Stimulated activated CD8-positive, alpha-beta memory T cell treated with anti-CD3 and anti-CD28 coated beads, Interleukin-7, amount 100 ng/mL, for 4 hours (primary cell): ENCODE measurements around the gene ADGRG1.
"Not testable (repeated sequence)": the region's sequence is repeated elsewhere in the genome, so short reads cannot be mapped to it uniquely, and the experiment has no call there.

ENCODE experiments used
- DNase-seq, 2 donors: peaks; one replicate each; pipeline ENCODE4 v3.0.0-alpha.2; 2020; ENCODE audit warnings: low read depth in 2 of 2

ADGRG1 gene

DNA sequence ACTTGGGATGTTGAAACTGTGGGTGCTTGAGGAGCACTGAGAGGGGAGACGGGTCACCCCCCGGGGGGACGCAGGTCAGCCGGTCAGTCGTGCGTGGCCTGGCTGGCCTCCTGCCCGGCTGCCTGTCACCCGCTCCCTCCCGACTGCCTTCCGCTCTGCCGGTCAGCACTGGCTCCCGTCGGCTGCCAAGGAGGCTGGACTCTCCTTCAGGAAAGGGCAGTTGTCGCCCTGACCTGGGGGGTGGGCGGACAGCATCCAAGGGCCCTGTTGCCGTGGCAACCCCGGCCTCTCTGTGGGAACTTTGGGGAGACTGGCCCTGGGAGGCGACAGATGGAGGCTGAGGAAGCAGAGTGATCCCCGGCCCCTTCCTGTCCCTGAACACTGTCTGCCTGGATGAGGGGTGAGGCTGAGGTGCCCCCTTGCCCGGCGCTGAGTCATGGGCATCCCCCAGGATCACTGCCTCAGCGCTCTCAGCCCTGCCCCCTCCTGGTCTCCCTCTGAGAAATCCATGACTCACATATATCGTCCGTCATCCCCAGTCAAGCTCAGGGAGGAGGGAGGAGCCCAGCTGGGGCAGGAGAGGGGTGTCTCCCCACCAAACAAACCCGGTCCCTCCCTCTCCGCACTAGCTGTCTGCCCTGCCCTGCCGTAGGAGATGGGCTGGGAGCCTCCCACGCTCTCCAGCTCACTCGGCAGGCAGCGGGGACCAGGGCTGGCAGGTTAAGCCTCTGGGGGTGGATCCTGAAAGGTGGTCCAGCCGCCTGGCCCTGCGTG, at the start of gene ADGRG1:
Gene ADGRG1 (plus strand): TSS at position 623 of the 774 bp plus-strand sequence. CDS start 21,658 bp downstream, outside the sequence.
- peak in 1 of 2 donors; percentile 49 for DNase-seq

DNA sequence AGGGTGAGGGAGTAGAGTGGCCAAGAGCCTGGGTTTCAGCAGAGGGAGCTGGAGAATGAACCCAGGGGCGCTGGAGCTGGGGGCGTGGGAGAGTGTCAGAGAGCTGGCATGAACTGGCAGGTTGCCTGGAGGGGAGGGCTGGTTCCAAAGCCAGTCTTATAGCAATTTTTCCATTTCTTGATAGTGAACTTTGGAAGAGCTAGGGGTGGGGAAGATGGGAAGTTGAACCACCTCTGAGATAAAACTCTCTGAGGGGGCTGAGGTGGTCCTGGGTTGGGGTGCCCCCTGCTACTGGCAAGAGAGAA, 49.1 kb upstream of the ADGRG1 start:
- no peak for DNase-seq

DNA sequence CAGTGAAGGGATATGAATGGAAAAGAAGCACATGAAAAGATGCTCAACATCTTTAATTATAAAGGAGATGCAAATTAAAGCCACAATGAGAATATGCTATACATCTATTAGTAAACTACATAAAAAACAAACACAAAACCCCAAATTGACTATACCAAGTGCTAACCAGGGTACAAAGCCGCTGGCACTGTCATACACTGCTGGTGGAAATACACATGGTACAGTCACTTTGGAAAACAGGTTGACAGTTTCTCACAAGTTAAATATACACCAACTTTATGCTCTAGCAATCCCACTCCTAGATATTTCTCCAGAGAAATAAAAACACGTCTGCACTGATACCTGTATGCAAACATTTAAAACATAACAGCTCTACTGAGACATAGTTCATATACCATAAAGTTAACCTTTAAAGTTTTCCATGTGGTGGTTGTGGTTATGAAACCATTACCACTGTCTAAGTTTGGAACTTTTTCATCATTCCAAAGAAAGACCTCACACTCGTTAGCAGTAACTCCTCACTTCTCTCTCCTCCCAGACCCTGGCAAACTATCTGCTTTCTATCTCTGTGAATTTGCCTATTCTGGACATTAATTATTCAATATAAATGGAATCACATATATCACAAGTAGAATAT, 43.3 kb upstream of the ADGRG1 start:
- no peak for DNase-seq

DNA sequence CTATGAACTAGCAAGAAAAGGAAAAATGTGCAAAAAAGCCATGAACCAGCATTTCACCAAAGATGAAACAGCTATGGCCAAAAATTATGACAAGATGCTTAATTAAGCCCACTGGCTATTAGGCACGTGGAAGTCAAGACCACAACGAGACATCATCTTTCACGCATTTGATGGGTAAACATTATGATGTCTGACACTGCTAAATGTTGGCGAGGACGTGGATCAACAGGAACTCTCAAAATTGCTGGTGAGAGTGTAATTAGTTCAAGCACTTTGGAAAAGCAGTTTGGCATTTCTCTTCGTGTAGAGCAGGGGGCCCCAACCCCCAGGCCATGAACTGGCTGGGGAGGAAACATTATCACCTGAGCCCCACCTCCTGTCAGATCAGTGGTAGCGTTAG, 39.6 kb upstream of the ADGRG1 start:
- no peak for DNase-seq

DNA sequence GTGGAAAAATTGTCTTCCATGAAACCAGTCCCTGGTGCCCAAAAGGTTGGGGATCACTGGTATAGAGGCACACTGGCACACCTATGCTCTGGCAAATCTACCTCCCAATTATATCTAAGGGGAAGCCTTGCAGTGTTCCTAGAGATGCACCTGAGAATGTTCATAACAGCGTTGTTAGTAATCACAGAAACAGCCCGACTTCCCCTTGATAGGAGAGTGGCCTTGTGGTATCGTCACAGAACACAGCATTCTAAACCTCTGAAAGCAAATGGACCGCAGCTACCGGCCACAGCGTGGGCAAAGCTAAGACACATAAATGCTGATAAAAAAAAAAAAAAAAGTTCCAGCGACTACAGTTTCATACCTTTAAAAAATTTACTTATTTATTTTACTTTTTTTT, 39.1 kb upstream of the ADGRG1 start:
- DNase-seq: no peak

DNA sequence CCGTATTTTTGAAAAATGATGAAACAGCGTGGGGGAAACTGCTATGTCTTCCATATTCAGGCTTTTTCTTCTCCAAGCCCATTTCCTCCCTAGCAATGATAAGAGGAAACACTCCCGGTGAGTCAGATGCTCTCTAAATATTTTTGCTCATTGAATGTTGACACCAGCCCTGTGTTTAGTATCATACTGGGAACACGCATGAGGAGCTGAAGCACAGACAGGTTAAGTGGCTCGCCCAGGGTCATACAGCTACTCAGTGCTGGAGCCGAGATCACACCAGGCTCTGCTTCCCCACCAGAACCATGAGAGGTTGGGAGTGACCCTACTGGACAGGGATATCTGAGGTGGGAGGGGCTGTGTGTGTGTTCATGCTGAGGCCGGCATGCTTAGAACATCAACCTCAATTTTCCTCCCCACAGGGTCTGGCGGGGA, 37.8 kb upstream of the ADGRG1 start:
- no peak for DNase-seq

DNA sequence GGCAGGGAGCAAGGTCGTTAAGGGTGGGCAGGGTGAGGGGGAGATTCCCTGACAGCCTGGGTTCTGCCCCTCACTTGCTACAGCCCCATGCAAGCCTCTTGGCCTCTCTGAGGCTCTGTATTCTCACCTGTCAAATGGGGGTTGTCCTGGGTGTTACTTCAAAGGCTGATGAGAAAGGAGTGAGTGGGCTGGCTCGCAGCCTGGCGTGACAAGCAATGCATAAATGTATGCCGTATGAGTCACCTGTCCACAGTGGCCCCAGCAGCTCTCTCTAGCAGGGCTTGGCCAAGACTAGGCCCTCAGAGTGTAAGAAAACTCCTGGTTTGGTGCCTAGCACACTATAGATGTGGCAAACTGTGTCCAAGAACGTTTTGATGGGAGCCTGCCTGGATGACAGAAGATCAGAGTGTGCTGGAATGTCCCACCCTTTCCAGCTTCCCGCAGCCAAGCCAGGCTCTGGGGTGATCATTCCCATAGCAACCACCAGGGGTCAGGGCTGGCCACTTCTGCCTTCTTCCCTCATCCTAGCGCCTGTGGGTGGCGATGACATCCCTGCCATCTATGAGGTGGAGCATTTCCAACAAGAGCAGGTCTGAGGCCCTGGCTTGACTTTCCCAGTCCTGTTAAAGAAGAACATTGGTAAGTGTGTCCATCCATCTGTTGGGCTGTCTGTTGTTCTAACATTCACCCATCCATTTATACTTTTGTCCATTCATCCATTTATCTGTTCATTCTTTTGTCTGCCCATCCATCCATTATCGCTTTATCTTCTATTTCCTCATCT, 37.2 kb upstream of the ADGRG1 start:
- DNase-seq: peak; percentile 31 to 57

DNA sequence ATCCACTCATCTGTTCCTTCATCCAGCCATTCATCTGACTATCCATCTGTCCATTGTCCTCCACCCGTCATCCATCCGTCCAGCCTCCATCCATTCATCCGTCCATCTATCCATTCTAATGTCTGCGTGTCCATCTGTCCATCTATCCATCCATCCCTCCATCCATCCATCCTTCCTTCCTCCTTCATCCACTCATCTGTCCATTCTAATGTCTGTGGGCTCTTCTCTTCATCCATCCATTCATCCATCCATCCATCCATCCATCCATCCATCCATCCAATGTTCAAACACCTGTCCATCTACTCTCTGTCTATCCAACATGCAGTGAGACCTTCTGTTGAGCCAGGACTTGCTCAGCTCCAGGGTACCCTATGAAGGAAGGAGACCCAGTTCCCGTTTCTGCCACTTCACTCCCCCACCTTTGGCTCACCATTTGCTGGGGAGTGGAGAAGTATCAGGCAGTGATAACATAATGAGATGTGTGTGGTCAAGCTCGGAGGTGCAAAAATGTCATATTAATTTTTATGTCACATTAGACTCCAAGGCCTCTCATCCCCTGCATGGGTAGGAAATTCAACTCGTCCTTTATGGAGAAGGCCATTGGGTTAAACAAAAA, 36.5 kb upstream of the ADGRG1 start:
- DNase-seq: no peak

DNA sequence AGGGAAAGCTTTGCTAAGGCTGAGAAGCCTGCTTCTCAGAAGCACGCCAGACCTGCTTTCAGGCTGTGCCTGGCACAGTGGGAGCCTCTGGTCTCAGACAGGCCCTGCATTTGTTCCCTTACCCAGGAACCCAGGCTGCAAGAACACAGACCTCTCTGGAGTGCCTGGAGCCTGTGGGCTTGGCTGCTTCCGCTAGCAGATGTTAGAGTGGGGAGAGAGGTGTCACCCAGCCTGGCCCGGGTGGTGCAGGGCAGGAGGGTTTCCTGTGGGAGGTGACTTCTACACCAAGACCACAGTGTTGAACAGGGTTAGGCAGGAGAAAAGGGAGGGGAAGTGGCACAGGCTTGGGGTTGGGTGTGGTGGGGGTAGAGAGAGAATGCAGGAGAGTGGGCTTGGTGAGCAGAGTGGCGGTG, 35.8 kb upstream of the ADGRG1 start:
- peak; percentile 58 to 69 for DNase-seq

DNA sequence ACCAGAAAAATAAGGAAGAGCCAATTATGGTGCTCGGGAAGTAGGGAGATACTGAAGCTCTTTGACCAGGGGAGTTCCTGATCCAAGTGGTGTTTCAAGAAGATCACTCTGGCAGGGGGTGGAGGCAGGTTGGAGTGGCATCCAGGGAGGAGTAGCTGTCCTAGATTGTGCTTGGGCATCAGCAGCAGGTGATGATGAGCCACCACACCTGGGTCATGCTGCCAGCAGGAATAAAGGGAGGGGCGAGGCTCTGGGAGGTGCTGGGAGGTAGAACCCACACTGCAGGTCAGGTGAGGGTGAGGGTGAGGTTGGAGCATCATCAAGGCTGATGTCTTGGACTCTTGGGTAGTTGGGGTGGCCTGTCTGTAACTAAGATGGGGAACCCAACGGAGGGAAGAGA, 35.4 kb upstream of the ADGRG1 start:
- no peak for DNase-seq

DNA sequence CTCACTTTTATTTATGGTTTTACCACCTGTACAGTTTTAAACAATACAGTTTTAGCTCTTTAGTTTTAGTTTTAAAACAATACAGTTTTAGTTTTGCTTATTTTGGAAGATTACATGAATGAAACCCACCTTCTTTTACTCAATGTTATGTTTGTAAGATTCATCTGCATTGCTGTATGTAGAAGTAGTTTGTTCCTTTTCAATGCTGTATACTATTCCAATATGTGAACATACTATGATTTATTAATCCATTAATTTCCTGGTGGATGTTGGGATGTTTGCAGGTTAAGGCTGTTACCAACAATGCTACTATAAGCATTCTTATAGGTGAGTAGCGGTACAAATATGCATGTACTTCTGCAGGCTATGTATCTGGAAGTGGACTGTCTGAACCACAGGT, 34.4 kb upstream of the ADGRG1 start:
- no peak for DNase-seq

DNA sequence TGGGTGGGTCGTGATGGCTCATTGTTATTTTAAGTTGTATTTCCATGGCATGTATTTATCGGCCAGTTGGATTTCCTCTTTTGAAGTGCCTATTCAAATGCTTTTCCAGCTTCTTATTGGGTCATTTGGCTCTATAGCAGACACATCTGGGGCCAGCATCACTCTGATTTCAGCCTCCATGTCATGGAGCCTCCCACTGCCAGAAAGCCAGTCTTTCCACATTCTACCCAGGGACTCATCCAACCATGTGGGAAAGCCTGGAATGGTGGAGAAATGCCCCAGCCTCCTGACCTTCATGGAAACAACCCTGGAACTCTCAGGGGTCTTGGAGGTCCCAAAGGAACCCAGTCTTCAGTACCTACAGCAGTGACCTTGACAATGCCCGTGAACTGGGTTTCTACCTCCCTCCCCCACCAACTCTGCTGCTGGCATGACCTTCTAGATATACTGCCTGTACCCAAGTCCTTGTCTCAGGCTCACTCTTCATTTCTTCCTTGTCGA, 33.8 kb upstream of the ADGRG1 start:
- no peak for DNase-seq

DNA sequence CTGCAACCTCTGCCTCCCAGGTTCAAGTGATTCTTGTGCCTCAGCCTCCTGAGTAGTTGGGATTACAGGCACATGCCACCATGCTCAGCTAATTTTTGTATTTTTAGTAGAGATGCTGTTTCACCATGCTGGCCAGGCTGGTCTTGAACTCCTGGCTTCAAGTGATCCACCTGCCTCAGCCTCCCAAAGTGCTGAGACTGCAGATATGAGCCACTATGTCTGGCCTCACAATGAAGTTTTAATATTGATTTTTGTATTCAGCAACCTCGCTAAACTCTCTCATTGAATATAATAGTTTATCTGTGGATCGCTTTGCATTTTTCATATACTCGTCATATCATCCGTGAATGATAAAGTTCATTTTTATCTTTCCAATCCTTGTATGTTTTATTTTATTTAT, 32.2 kb upstream of the ADGRG1 start:
- not testable (repeated sequence) for DNase-seq

DNA sequence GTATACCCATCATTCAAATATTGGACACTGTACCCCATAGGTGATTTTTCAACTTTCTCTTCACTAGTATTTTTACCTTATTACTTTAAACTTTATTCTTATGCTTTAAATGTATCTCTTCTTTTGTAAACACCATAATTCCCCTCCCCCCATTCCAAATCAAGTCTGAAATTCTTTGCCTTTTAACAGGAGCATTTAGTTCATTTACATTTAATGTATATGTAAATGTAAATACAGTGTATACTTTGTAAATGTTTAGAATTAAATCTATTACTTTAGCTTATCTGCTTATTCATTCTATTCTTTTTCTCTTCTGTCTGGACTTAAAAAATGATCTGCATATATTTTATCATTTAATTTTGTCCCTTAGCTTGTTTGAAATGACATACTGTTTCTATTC, 30.0 kb upstream of the ADGRG1 start:
- no peak for DNase-seq

DNA sequence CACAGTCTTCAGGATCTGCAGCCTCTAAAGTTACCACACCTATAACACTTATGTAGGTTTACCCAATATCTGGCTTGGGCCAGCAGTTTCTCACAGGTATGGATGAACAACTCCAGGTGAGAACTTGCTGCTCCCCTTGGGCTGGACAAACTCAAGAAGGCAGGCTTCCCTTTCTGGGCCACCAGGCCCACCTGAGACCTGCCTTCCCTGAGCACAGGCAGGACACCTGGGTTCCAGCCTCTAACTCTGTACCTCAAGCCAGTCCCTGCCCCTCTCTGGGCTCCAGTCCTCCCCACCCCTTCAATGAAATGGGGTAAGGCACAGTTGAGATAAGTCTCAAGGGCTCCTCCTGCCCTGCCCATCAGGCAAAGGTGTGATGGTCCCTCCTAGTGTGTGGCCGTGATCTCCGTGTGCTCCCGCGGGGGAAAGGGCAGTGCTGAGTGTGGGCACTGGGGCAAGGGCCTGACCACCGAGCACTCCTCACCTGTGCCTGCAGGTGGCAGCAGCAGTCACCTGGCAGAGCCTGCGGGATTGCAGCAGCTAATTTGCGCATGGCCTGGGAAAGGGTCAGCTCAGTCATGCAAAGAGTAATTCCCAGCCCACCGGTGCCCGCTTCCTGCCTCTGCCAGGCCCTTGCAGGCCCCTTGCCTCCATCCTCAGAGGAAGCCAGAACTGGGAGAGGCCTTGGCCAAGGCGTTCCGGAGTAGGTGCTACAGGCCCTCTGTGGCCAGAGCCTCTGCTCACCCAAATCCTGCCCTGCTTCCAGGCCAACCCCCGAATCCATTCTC, 28.2 kb upstream of the ADGRG1 start:
- DNase-seq: no peak

DNA sequence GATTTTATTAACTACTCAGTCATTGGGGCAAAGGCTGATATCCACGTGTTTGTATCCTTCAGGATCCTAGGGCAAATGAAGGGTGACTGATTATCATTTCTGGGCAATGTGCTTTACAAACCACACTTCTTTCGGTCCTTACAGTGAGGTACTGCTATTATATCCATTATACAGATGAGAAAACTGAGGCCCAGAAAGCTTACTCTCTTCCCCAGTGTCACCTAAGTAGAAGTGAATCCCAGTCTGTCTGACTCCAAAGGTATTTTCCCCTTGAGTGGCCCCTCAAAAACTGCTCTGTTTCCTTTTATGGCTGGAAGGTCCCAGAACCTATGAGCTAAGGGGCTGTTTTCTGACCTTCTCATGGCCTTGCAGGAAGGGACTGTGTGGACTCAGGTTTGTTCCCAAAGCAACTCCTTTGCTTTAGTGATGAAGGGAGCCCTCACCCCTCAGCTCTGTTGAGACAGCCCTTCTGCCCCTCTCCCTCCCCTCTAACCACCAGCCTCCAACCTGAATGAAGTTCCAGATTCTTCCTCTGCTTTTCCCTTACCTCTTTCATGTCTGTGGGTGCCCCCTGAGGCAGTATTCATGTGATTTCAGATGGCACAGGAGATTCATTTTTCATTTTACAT, 27.4 kb upstream of the ADGRG1 start:
- DNase-seq: no peak

DNA sequence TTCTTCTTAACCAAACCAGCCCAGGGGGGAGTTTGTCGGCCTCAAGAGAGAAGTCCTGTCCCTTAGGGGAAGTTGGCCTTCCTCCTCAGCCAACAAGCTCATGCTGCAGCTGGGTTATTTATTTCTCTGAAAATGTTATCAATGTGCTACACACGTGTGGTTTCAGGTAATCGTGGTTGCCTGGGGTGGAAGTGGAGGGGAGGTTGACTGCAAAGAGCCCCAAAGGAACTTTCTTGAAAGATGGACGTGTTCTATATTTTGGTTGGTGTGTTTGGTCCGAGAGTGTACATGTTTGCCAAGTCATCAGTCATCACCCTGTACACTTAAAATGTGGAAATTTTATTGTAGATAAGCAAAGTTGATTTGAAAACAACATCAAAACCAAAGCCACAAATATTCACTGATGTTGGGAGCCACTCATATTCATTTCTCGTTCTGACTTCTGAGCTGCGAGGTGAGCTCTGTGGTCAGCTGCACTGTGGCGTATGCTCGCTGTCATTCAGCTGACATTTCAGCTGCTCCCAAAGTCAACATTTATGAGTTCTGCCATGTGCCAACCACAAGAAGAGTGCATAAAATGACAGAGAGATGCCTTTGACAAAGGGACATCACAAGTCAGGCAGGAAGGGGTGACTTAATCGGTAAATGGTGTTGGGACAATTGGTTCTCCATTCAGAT, 26.5 kb upstream of the ADGRG1 start:
- DNase-seq: peak in 1 of 2 donors; percentile 43

DNA sequence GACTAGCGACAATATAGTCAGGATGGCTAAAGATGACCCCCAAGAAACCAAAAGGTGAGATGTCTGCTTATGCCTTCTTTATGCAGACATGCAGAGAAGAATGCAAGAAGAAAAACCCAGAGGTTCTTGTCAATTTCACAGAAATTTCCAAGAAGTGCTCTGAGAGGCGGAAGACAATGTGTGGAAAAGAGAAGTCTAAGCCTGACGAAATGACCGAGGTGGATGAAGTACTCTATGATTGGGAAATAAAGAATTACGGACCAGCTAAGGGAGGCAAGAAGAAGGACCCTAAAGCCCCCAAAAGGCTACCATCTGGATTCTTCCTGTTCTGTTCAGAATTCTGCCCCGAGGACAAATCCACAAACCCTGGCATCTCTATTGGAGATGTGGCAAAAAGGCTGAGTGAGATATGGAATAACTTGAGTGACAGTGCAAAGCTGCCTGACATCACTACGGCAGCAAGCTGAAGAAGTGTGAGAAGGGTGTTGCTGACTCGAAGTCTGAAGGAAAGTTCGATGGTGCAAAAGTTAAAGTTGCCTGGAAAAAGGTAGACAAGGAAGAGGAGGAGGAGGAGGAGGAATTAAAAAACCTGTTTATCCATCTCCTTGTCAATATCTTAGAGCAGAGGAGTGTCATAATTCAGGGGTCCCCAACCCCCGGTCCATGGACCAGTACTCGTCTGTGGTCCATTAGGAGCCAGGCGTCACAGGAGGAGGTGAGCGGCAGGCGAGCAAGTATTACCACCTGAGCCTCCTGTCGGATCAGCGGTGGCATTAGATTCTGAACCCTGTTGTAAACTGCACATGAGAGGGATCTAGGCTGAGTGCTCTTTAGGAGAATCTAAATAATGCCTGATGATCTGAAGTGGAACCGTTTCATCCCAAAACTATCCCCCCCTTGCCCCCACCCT, 25.1 kb upstream of the ADGRG1 start:
- DNase-seq: no peak

DNA sequence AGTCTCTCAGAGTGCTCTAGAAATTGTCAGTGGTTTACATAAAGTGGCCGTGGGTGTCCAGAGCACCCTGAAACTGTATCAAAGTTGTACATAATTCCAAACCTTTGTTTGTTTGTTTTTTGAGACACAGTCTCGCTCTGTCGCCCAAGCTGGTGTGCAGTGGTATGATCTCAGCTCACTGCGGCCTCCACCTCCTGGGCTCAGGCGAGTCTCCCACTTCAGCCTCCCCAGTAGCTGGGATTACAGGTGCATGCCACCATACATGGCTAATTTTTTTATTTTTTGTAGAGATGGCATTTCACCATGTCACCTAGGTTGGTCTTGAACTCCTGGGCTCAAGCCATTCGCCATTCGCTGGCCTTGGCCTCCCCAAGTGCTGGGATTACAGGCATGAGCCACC, 24.3 kb upstream of the ADGRG1 start:
- DNase-seq: no peak
